Left lung (tissue), 10 donors: ENCODE measurements around the gene LAMA2. TPM values are rescaled to one million over a fixed set of nuclear protein-coding genes. Genes with fewer than 3 reads are reported as not detected.

Experiments
- ATAC-seq: fragments of 200-7000 bp; cut with Tn5 transposase; one replicate; pipeline ENCODE4 v1.9.1; 2020; ENCODE audit warnings: moderate library complexity
- DNase-seq, 4 donors: peaks; one replicate each; pipeline ENCODE4 v3.0.0-alpha.2; 2013 to 2020
- H3K27ac ChIP-seq, 2 donors: fragments of 200-600 bp; sonication (generic) in 1 of 2; one replicate each; pipeline versions ENCODE4 v1.5.0 to v1.8.0; 2020 to 2021
- H3K27me3 ChIP-seq, 2 donors: fragments of 200-600 bp; sonication (generic) in 1 of 2; one replicate each; pipeline versions ENCODE4 v1.5.0 to v1.8.0; 2020 to 2021
- H3K36me3 ChIP-seq, 2 donors: fragments of 200-600 bp; sonication (generic) in 1 of 2; one replicate each; pipeline versions ENCODE4 v1.5.0 to v1.8.0; 2020 to 2021
- H3K4me1 ChIP-seq, 2 donors: fragments of 200-600 bp; one replicate each; pipeline ENCODE4 v1.8.0; 2021
- H3K4me3 ChIP-seq, 2 donors: fragments of 200-600 bp; sonication (generic) in 1 of 2; one replicate each; pipeline versions ENCODE4 v1.5.0 to v1.8.0; 2020 to 2021; ENCODE audit warnings: mild to moderate bottlenecking in 1 of 2
- H3K9me3 ChIP-seq, 2 donors: fragments of 200-600 bp; sonication (generic) in 1 of 2; one replicate each; pipeline versions ENCODE4 v1.5.0 to v1.8.0; 2020 to 2021
- CTCF ChIP-seq, 2 donors: fragments of 200-600 bp; sonication (generic) in 1 of 2; IDR thresholded peaks; one replicate each; pipeline versions ENCODE4 v1.5.0 to v1.8.0; 2021; ENCODE audit warnings: antibody characterized with exemption in 2 of 2
- intact Hi-C, 2 donors: fragments of 100-400 bp; cut with DNase I; formaldehyde crosslinking; loops; one replicate each; pipeline versions ENCODE4 v1.11.2 to v1.14.2; 2022
- polyA plus RNA-seq, 6 donors: library from polyadenylated mRNA; unstranded; fragments of 120-200 nt; gene quantifications; one replicate each; pipeline ENCODE4 v1.2.1, GENCODE V29; 2013; ENCODE audit not compliant: insufficient read length in 6 of 6
- total RNA-seq, 2 donors: library from RNA; stranded (reverse); fragmentation: NEBNext Ultra II Directional; extraction: Animal tissue kit (Norgen Biotek cat#: 25700); gene quantifications; one replicate each; pipeline ENCODE4 v1.2.1, GENCODE V29; 2021
- donor health status: DM: no; HTN: yes; CAD: no.
- donor health status: DM: no; HTN: no; CAD: no.

LAMA2 gene
- total and polyA plus RNA-seq, 8 donors, result 32.7 to 91.7 (median 64.7) TPM

GRCh38 chr6:129516787-129517186, 633.8 kb downstream of the LAMA2 start:
- intact Hi-C loops, result no loop called here
- Histone ChIP-seq H3K4me3 (no peak overlapping the region), H3K27ac (no peak overlapping the region), H3K27me3 (no peaks in the 10 kb centered on the region), H3K36me3 (no peaks in the 10 kb centered on the region), H3K4me1 (no peaks in the 10 kb centered on the region), H3K9me3 (no peaks in the 10 kb centered on the region)
- TF ChIP-seq CTCF (IDR thresholded peaks at IDR 0.05), result no peak
- ATAC-seq, result no peak
- no peak for DNase-seq

- no peak for TF ChIP-seq CTCF (IDR thresholded peaks at IDR 0.05)
- no peak for DNase-seq
- intact Hi-C loops, result no loop called here
- no peaks in the 10 kb centered on the region for H3K9me3 ChIP-seq
- H3K27ac ChIP-seq, result no peak overlapping the region
- no peak overlapping the region for H3K4me3 ChIP-seq
- ATAC-seq, result no peak
- H3K4me1 ChIP-seq, result no peaks in the 10 kb centered on the region
- H3K36me3 ChIP-seq, result no peaks in the 10 kb centered on the region
- H3K27me3 ChIP-seq, result no peaks in the 10 kb centered on the region
These were observed 634.4 kb downstream of the LAMA2 start for GRCh38 chr6:129517288-129517687.

GRCh38 chr6:129519750-129520149, 636.8 kb downstream of the LAMA2 start:
- Histone ChIP-seq H3K27me3 (no peaks in the 10 kb centered on the region), H3K36me3 (no peaks in the 10 kb centered on the region), H3K27ac (no peak overlapping the region), H3K4me1 (no peaks in the 10 kb centered on the region), H3K4me3 (no peak overlapping the region), H3K9me3 (no peaks in the 10 kb centered on the region)
- ATAC-seq, result no peak
- no peak for DNase-seq
- TF ChIP-seq CTCF (IDR thresholded peaks at IDR 0.05), result no peak
- intact Hi-C loops, result no loop called here

GRCh38 chr6:129521946-129522345, 639.0 kb downstream of the LAMA2 start:
- ATAC-seq (no peak), DNase-seq (no peak)
- H3K36me3 ChIP-seq, result no peaks in the 10 kb centered on the region
- no peak overlapping the region for H3K27ac ChIP-seq
- no peaks in the 10 kb centered on the region for H3K9me3 ChIP-seq
- intact Hi-C loops, result no loop called here
- H3K4me1 ChIP-seq, result no peaks in the 10 kb centered on the region
- no peak for TF ChIP-seq CTCF (IDR thresholded peaks at IDR 0.05)
- no peak overlapping the region for H3K4me3 ChIP-seq
- no peaks in the 10 kb centered on the region for H3K27me3 ChIP-seq

- no peak for TF ChIP-seq CTCF (IDR thresholded peaks at IDR 0.05)
- Histone ChIP-seq H3K9me3 (no peaks in the 10 kb centered on the region), H3K27me3 (no peaks in the 10 kb centered on the region), H3K4me1 (no peaks in the 10 kb centered on the region), H3K27ac (no peak overlapping the region), H3K4me3 (no peak overlapping the region), H3K36me3 (no peaks in the 10 kb centered on the region)
- DNase-seq, result no peak
- no peak for ATAC-seq
- intact Hi-C loops, result no loop called here
These were observed 640.9 kb downstream of the LAMA2 start for GRCh38 chr6:129523816-129524215.
